Fibroblast of the aortic adventitia (primary cell): Measurements from ENCODE around the gene SMAD9. TPM values are rescaled to one million over a fixed set of nuclear protein-coding genes. Genes with fewer than 3 reads are reported as not detected.
A peak's percentile ranks its signal among the peaks of the same experiment; 100 is the strongest.

Source experiments
- DNase-seq: peaks from one replicate; pipeline ENCODE4 v3.0.0-alpha.2; 2010; ENCODE audit warnings: low read depth
- H3K4me3 ChIP-seq: 2 replicates; pipeline ENCODE4 v1.5.1; 2011; ENCODE audit warnings: low read depth, mild to moderate bottlenecking, control low read depth, low read length, moderate library complexity
- CTCF ChIP-seq: IDR thresholded peaks from 2 replicates; pipeline ENCODE4 v1.5.1; 2011; ENCODE audit warnings: mild to moderate bottlenecking, low read length, control low read depth, inconsistent platforms; ENCODE audit not compliant: insufficient read depth
- total RNA-seq: library from RNA; depleted of rRNA; stranded (reverse); fragments of >200 nt; gene quantifications from 2 replicates; pipeline ENCODE4 v1.2.3, GENCODE V29; 2012; ENCODE audit warnings: low replicate concordance

The SMAD9 gene
- total RNA-seq, 1 donor = 8.2 TPM

GRCh38 chr13:36847606-36848005 lies 72.4 kb downstream of the SMAD9 start:
- TF ChIP-seq CTCF = no peak
- no peak overlapping the region for H3K4me3 ChIP-seq
- DNase-seq = no peak

GRCh38 chr13:36841391-36841790 lies 78.6 kb downstream of the SMAD9 start:
- H3K4me3 ChIP-seq = no peak overlapping the region
- DNase-seq = peak; percentile 31
- TF ChIP-seq CTCF = no peak

- no peak for TF ChIP-seq CTCF
Observed at GRCh38 chr13:36840718-36841250, 79.3 kb downstream of the SMAD9 start.

GRCh38 chr13:36839981-36840380 lies 80.1 kb downstream of the SMAD9 start:
- H3K4me3 ChIP-seq = no peak overlapping the region

More at GRCh38 chr13:36840718-36841250, 79.3 kb downstream of the SMAD9 start:
- H3K4me3 ChIP-seq = no peak overlapping the region
- DNase-seq = no peak

GRCh38 chr13:36839281-36839680 lies 80.8 kb downstream of the SMAD9 start:
- no peak for TF ChIP-seq CTCF
- no peak overlapping the region for H3K4me3 ChIP-seq
- DNase-seq = no peak

More at GRCh38 chr13:36839981-36840380, 80.1 kb downstream of the SMAD9 start:
- TF ChIP-seq CTCF = no peak
- DNase-seq = no peak

GRCh38 chr13:36837354-36838092 lies 82.5 kb downstream of the SMAD9 start:
- no peak overlapping the region for H3K4me3 ChIP-seq
- TF ChIP-seq CTCF = no peak
- no peak for DNase-seq

GRCh38 chr13:36834299-36834698 lies 85.7 kb downstream of the SMAD9 start:
- no peak for TF ChIP-seq CTCF
- no peak for DNase-seq
- H3K4me3 ChIP-seq = no peak overlapping the region
